A549 (cell line): ENCODE data around the gene RPS6KA2. TPM values are rescaled to one million over a fixed set of nuclear protein-coding genes. Genes with fewer than 3 reads are reported as not detected.

Source experiments
- ATAC-seq, 2 experiments: fragments of 200-7000 bp in 1 of 2; fragments of >200 bp in 1 of 2; cut with Nextera tagmentation in 1 of 2; cut with Tn5 transposase in 1 of 2; 3 replicates each; pipeline versions ENCODE4 v1.8.0 to v1.9.1; 2018 to 2020; ENCODE audit warnings: mild to moderate bottlenecking in 1 of 2, moderate library complexity in 1 of 2
- CTCF ChIA-PET: fragments of 300-600 bp; sonication (Branson Sonifier 250); formaldehyde crosslinking; extraction: SDS; loops from one replicate; lab custom pipeline; 2021; ENCODE audit warnings: antibody characterized with exemption, inconsistent platforms; lab: Yijun Ruan, JAX
- POLR2A ChIA-PET: fragments of 350-600 bp; formaldehyde crosslinking; extraction: SDS; loops from one replicate; lab custom pipeline; 2021; ENCODE audit warnings: antibody characterized with exemption, inconsistent platforms; lab: Yijun Ruan, JAX
- DNase-seq, 2 experiments: peaks; one replicate each; pipeline versions ENCODE4 v3.0.0 to v3.0.0-alpha.2; 2011 to 2016; ENCODE audit warnings: low read depth in 1 of 2, low spot score in 1 of 2
- FAIRE-seq: peaks from 2 replicates; lab custom pipeline; 2011; peaks lifted over from hg19 to GRCh38; lab: Jason Lieb, UNC
- H3K27ac ChIP-seq, 2 experiments: fragments of >200 bp; sonication (Bioruptor Twin); formaldehyde crosslinking; 3 replicates each; pipeline ENCODE4 v1.5.1; 2016 to 2017
- H3K4me1 ChIP-seq: fragments of >200 bp; sonication (Bioruptor Twin); formaldehyde crosslinking; 3 replicates; pipeline ENCODE4 v1.6.1; 2016
- H3K4me2 ChIP-seq: fragments of >200 bp; sonication (Bioruptor Twin); formaldehyde crosslinking; 3 replicates; pipeline ENCODE4 v1.6.1; 2016
- H3K4me3 ChIP-seq: fragments of >200 bp; sonication (Bioruptor Twin); formaldehyde crosslinking; 3 replicates; pipeline ENCODE4 v1.5.1; 2016
- H3K9me3 ChIP-seq: fragments of >200 bp; sonication (Bioruptor Twin); formaldehyde crosslinking; 3 replicates; pipeline ENCODE4 v1.6.1; 2016
- ATOH8 ChIP-seq: fragments of 250-450 bp; sonication (Bioruptor Pico); IDR thresholded peaks from 2 replicates; pipeline ENCODE4 v1.5.0; 2020; ENCODE audit warnings: low read depth, mild to moderate bottlenecking, moderate library complexity
- CTCF ChIP-seq: fragments of >200 bp; sonication (Bioruptor Twin); formaldehyde crosslinking; IDR thresholded peaks from 3 replicates; pipeline ENCODE4 v1.5.1; 2016
- EHF ChIP-seq: fragments of 250-450 bp; sonication (Bioruptor Pico); IDR thresholded peaks from 2 replicates; pipeline ENCODE4 v1.5.0; 2020; ENCODE audit warnings: mild to moderate bottlenecking
- ELK1 ChIP-seq: fragments of 150-350 bp; IDR thresholded peaks from 2 replicates; pipeline ENCODE4 v1.6.1; 2014; ENCODE audit warnings: low read depth, mild to moderate bottlenecking, low read length
- ESRRA ChIP-seq: fragments of 150-350 bp; IDR thresholded peaks from 2 replicates; pipeline ENCODE4 v1.6.1; 2014; ENCODE audit warnings: mild to moderate bottlenecking, low read length, borderline replicate concordance
- HES2 ChIP-seq: fragments of >200 bp; sonication (Bioruptor Twin); formaldehyde crosslinking; IDR thresholded peaks from 2 replicates; pipeline ENCODE4 v1.6.1; 2016
- HEYL ChIP-seq: fragments of 250-450 bp; sonication (Bioruptor Pico); IDR thresholded peaks from 2 replicates; pipeline ENCODE4 v1.8.0; 2021; ENCODE audit warnings: mild to moderate bottlenecking, moderate library complexity
- HOXA7 ChIP-seq: fragments of 250-450 bp; sonication (Bioruptor Pico); IDR thresholded peaks from 2 replicates; pipeline ENCODE4 v1.5.0; 2020; ENCODE audit warnings: mild to moderate bottlenecking, moderate library complexity
- KDM1A ChIP-seq: fragments of 200-600 bp; sonication (generic); IDR thresholded peaks from 2 replicates; pipeline ENCODE4 v1.6.1; 2016; ENCODE audit warnings: low read depth, mild to moderate bottlenecking
- MAFK ChIP-seq: fragments of 450-650 bp; IDR thresholded peaks from 2 replicates; pipeline ENCODE4 v1.6.1; 2014; ENCODE audit not compliant: partially characterized antibody
- MAX ChIP-seq: IDR thresholded peaks from 2 replicates; pipeline ENCODE4 v1.6.1; 2012
- MAZ ChIP-seq: fragments of 150-350 bp; IDR thresholded peaks from 2 replicates; pipeline ENCODE4 v1.6.1; 2014; ENCODE audit warnings: antibody characterized with exemption, low read depth, low read length, borderline replicate concordance
- NPAS2 ChIP-seq: fragments of 250-450 bp; sonication (Bioruptor Pico); IDR thresholded peaks from 2 replicates; pipeline ENCODE4 v1.8.0; 2022; ENCODE audit warnings: mild to moderate bottlenecking, moderate library complexity, borderline replicate concordance
- NR3C1 ChIP-seq: fragments of >200 bp; sonication (Bioruptor Twin); formaldehyde crosslinking; IDR thresholded peaks from 3 replicates; pipeline ENCODE4 v1.6.1; 2017
- PHF8 ChIP-seq: fragments of 200-600 bp; sonication (generic); IDR thresholded peaks from 2 replicates; pipeline ENCODE4 v1.6.1; 2016; ENCODE audit warnings: low read depth, mild to moderate bottlenecking, antibody characterized with exemption, moderate library complexity, borderline replicate concordance
- RCOR1 ChIP-seq: fragments of 150-350 bp; IDR thresholded peaks from 2 replicates; pipeline ENCODE4 v1.6.1; 2014; ENCODE audit warnings: antibody characterized with exemption, low read length, low read depth
- RNF2 ChIP-seq: fragments of 200-600 bp; sonication (generic); IDR thresholded peaks from 2 replicates; pipeline ENCODE4 v1.6.1; 2016; ENCODE audit warnings: low read depth, mild to moderate bottlenecking, antibody characterized with exemption, moderate library complexity, borderline replicate concordance
- SREBF2 ChIP-seq: fragments of 450-650 bp; IDR thresholded peaks from 2 replicates; pipeline ENCODE4 v1.6.1; 2014; ENCODE audit warnings: mild to moderate bottlenecking, moderate library complexity
- TP53 ChIP-seq: fragments of 250-450 bp; sonication (Bioruptor Pico); IDR thresholded peaks from 2 replicates; pipeline ENCODE4 v1.5.0; 2021; ENCODE audit warnings: mild to moderate bottlenecking, moderate library complexity
- ZC3H11A ChIP-seq: fragments of 450-650 bp; IDR thresholded peaks from 2 replicates; pipeline ENCODE4 v1.6.1; 2014; ENCODE audit warnings: antibody characterized with exemption, mild to moderate bottlenecking
- ZFP36 ChIP-seq: fragments of 450-650 bp; IDR thresholded peaks from 2 replicates; pipeline ENCODE4 v1.6.1; 2014; ENCODE audit warnings: borderline replicate concordance; ENCODE audit not compliant: partially characterized antibody
- WGBS: methylation state at CpG from one replicate; pipeline ENCODE4 v1.1.6; 2017; ENCODE audit errors: missing lambda C conversion rate; 5-methylcytosine and 5-hydroxymethylcytosine counted together
- polyA plus RNA-seq, 4 experiments: library from polyadenylated mRNA; depleted of rRNA in 3 of 4; stranded (reverse); fragments of >200 nt; fragmentation: RNase III in 1 of 4; extraction: RNeasy Plus Mini Kit Qiagen cat#74134 plus additional on column Dnase treatment in 1 of 4; gene quantifications; 2 replicates in 3 of 4; 3 replicates in 1 of 4; pipeline ENCODE4 v1.2.3, GENCODE V29; 2011 to 2017

RPS6KA2 gene
- polyA plus RNA-seq, 2 of the 4 experiments (the other 2 are of a cell fraction), result 0.19 TPM; not detected in 1

- no peak for FAIRE-seq
Observed at GRCh38 chr6:166644681-166645080, 17.6 kb upstream of the RPS6KA2 start.

GRCh38 chr6:166643891-166644590 lies 17.0 kb upstream of the RPS6KA2 start:
- no peak overlapping the region for H3K27ac ChIP-seq
- H3K4me3 ChIP-seq, result no peak overlapping the region
- no peaks in the 10 kb centered on the region for H3K4me1 ChIP-seq
- H3K4me2 ChIP-seq, result no peak overlapping the region
- ATAC-seq (no peak), DNase-seq (no peak), FAIRE-seq (no peak)
- CTCF ChIA-PET, result no interaction called here
- H3K9me3 ChIP-seq, result no peaks in the 10 kb centered on the region
- WGBS, result 43% methylated on average over 7 of the region's 7 CpGs
- TF ChIP-seq RCOR1, result no peak
- TF ChIP-seq ATOH8 (CRISPR knock-in tag), result no peak
- no peak for TF ChIP-seq EHF (CRISPR knock-in tag)
- no peak for TF ChIP-seq HOXA7 (CRISPR knock-in tag)
- no peak for TF ChIP-seq HES2
- POLR2A ChIA-PET, result no interaction called here

More at GRCh38 chr6:166644681-166645080, 17.6 kb upstream of the RPS6KA2 start:
- 53% methylated on average over 1 of the region's 1 CpG for whole genome bisulfite sequencing
- H3K9me3 ChIP-seq, result no peaks in the 10 kb centered on the region
- no peak overlapping the region for H3K27ac ChIP-seq
- H3K4me1 ChIP-seq, result no peaks in the 10 kb centered on the region
- ATAC-seq (no peak), DNase-seq (no peak)
- H3K4me2 ChIP-seq, result no peak overlapping the region
- TF ChIP-seq ATOH8 (CRISPR knock-in tag) (no peak), TP53 (CRISPR knock-in tag) (no peak), ESRRA (no peak), SREBF2 (no peak), MAX (no peak), RNF2 (no peak), ZFP36 (no peak), NR3C1 (no peak), NPAS2 (no peak), PHF8 (no peak), KDM1A (no peak), HOXA7 (CRISPR knock-in tag) (no peak), EHF (CRISPR knock-in tag) (no peak), HEYL (CRISPR knock-in tag) (no peak), CTCF (no peak), ZC3H11A (no peak), MAZ (no peak), ELK1 (no peak), MAFK (no peak)
- ChIA-PET CTCF (interaction anchor here (0.7 kb wide), 1 partner anchor 66 kb away, joined by 3 read pairs; no protein-coding TSS in a partner anchor), POLR2A (no interaction called here)
- H3K4me3 ChIP-seq, result no peak overlapping the region
